GM12873 (cell line): ENCODE data around the gene ELP5.

Experiments used
- TF ChIP-seq, protein P1 (sequence below): IDR thresholded peaks from 2 replicates; pipeline ENCODE4 v1.5.1; 2012; ENCODE audit warnings: low read depth, mild to moderate bottlenecking, moderate library complexity, low read length, control low read depth; ENCODE audit not compliant: insufficient read depth; ENCODE audit errors: missing control alignments

Gene ELP5

DNA sequence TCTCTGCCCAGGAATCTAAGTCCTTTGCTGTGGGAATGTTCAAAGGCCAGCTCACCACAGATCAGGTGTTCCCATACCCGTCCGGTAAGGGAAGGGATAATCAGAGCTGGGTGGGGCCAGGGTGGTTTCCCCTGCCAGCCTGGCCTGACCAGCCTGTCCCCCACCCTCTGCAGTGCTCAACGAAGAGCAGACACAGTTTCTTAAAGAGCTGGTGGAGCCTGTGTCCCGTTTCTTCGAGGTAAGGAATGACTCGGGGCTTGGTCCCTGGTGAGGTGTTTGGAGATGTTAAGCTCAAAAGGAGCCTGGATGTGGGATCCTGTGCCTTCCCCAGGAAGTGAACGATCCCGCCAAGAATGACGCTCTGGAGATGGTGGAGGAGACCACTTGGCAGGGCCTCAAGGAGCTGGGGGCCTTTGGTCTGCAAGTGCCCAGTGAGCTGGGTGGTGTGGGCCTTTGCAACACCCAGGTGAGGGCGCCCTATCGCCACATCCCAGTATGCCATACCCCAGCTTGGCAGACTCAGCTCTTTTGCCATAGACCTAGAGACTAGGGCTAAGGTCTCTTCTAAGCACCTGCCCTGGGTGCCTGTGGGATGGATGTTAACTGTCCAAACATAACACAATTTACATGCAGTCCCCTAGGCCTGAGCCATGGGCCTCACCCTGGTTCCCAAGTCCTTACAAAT, 31.3 kb upstream of the ELP5 start:
- TF ChIP-seq, protein P1, sequence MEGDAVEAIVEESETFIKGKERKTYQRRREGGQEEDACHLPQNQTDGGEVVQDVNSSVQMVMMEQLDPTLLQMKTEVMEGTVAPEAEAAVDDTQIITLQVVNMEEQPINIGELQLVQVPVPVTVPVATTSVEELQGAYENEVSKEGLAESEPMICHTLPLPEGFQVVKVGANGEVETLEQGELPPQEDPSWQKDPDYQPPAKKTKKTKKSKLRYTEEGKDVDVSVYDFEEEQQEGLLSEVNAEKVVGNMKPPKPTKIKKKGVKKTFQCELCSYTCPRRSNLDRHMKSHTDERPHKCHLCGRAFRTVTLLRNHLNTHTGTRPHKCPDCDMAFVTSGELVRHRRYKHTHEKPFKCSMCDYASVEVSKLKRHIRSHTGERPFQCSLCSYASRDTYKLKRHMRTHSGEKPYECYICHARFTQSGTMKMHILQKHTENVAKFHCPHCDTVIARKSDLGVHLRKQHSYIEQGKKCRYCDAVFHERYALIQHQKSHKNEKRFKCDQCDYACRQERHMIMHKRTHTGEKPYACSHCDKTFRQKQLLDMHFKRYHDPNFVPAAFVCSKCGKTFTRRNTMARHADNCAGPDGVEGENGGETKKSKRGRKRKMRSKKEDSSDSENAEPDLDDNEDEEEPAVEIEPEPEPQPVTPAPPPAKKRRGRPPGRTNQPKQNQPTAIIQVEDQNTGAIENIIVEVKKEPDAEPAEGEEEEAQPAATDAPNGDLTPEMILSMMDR: peak; percentile 71

DNA sequence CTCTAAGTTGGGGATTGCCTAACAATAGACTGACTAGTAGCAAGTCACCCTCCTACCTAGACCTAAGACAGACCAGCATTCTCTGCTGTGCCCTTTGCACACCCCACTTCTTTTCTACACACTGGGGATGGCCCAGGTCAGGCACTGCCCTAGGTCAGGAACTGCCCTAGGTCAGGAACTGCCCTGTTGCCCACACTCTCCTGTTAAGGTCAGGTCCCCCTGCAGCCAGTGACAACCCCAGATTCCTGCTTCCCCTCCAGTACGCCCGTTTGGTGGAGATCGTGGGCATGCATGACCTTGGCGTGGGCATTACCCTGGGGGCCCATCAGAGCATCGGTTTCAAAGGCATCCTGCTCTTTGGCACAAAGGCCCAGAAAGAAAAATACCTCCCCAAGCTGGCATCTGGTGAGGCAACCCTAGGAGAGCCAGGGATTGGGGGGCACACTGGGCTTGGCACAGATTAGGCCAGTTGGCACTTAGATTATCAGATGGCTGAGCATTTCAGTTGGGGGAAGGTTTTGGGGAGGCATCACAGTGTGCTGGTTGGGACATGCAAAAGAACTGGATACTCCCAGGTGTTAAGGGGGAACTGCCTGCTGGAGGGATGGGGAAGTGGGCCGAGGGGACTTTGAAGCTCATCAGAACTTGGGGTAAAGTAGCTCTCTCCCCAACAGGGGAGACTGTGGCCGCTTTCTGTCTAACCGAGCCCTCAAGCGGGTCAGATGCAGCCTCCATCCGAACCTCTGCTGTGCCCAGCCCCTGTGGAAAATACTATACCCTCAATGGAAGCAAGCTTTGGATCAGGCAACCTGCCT, 30.5 kb upstream of the ELP5 start:
- TF ChIP-seq, protein P1: no peak

DNA sequence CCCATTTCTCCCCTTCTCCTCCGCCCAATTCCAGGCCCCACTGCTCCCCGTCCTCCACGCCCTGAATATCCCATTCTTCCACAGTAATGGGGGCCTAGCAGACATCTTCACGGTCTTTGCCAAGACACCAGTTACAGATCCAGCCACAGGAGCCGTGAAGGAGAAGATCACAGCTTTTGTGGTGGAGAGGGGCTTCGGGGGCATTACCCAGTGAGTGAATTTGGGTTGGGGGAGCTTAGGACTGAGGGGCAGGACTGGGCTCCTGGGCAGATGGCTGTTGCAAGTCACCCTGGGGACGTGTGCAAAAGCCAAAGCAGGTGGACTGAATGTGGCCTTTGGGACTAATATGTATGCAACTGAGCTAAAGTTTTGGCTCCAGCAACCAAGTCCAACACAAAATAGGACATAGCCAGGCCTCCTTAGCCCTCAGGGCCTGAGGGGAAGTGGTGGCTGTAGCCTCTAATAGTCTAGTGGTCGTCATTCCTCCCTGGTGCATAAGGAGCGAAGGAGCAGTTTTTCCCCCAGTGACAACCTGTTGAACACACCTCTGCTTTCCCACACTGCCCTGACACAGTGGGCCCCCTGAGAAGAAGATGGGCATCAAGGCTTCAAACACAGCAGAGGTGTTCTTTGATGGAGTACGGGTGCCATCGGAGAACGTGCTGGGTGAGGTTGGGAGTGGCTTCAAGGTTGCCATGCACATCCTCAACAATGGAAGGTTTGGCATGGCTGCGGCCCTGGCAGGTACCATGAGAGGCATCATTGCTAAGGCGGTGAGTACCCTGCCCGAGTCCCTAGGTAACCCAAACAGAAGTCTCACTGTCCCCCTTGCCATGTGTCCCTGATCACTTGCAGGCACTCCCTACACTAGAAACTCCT, 29.7 kb upstream of the ELP5 start:
- TF ChIP-seq, protein P1: no peak

DNA sequence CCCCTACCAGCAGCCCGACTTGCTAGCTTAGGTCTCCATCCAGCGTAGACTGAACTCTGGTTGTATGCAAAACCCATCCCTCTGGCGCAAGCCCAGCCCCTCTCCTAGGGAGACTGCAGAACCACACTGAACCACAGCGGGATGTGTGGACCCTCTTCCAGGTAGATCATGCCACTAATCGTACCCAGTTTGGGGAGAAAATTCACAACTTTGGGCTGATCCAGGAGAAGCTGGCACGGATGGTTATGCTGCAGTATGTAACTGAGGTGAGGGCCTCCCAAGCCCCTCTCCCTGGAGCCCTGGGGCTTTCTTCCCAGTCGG, 29.1 kb upstream of the ELP5 start:
- TF ChIP-seq, protein P1: no peak

DNA sequence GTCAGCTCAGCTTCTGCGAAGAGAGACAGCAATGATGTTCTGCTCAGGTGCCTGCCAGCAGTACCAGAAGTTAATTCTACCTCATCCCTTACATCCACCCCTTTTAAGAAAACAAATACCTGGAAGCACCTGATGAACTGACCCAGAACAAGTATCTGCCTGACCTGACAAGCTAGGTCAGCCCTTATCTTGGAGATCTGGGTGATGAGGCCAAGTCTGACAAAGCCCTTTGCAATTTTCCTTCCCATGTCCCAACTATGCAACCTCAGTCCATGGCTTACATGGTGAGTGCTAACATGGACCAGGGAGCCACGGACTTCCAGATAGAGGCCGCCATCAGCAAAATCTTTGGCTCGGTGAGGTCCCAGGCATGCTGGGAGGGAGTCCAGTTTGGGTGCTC, 28.6 kb upstream of the ELP5 start:
- TF ChIP-seq, protein P1: no peak

DNA sequence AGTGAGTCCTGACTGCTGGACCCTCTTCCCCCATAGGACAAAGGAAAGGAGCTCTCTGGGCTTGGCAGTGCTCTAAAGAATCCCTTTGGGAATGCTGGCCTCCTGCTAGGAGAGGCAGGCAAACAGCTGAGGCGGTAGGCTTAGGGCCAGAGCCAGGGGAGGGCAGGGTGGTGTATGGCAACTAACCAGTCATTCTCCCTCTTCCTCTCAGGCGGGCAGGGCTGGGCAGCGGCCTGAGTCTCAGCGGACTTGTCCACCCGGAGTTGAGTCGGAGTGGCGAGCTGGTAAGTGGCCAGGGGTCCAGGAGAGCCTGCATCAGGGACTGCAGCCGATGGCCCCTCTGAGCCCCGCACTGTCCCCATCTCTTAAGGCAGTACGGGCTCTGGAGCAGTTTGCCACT, 27.9 kb upstream of the ELP5 start:
- TF ChIP-seq, protein P1: no peak

DNA sequence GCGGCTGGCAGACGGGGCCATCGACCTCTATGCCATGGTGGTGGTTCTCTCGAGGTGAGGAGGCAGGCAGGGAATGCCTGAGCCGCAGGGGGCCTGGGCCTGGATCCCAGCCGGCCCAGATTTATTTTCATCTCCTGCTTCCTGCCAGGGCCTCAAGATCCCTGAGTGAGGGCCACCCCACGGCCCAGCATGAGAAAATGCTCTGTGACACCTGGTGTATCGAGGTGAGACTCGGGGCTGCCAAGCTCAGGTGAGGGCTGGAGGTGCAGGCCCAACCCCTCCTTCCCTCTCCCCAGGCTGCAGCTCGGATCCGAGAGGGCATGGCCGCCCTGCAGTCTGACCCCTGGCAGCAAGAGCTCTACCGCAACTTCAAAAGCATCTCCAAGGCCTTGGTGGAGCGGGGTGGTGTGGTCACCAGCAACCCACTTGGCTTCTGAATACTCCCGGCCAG, 27.3 kb upstream of the ELP5 start:
- TF ChIP-seq, protein P1: no peak
